ENCODE data around the gene GPR6.

GPR6 gene

GRCh38 chr6:109999740-110000139 lies 21.6 kb downstream of the GPR6 start:
- DNase-seq (ENCODE audit: low read depth in 3 of 3) = no peak

- DNase-seq (ENCODE audit: low read depth in 3 of 3) = no peak
Observed at GRCh38 chr6:110002676-110003075, 24.6 kb downstream of the GPR6 start.

GRCh38 chr6:110013386-110013785 lies 35.3 kb downstream of the GPR6 start:
- DNase-seq (ENCODE audit: low read depth in 3 of 3) = no peak

- DNase-seq (ENCODE audit: low read depth in 3 of 3) = no peak
Observed at GRCh38 chr6:110015206-110015605, 37.1 kb downstream of the GPR6 start.

GRCh38 chr6:110017306-110017705 lies 39.2 kb downstream of the GPR6 start:
- DNase-seq (ENCODE audit: low read depth in 3 of 3) = no peak

GRCh38 chr6:110017946-110018345 lies 39.8 kb downstream of the GPR6 start:
- no peak for DNase-seq (ENCODE audit: low read depth in 3 of 3)

- no peak for DNase-seq (ENCODE audit: low read depth in 3 of 3)
Observed at GRCh38 chr6:110018486-110018885, 40.4 kb downstream of the GPR6 start.

- no peak for DNase-seq (ENCODE audit: low read depth in 3 of 3)
Observed at GRCh38 chr6:110020888-110021287, 42.8 kb downstream of the GPR6 start.

- DNase-seq (ENCODE audit: low read depth in 3 of 3) = no peak
Observed at GRCh38 chr6:110029144-110029543, 51.0 kb downstream of the GPR6 start.

All from stimulated activated CD4-positive, alpha-beta T cell treated with anti-CD3 and anti-CD28 coated beads, TNF-alpha, amount 100 ng/mL, for 48 hours (primary cell).